CD4-positive, CD25-positive, alpha-beta regulatory T cell (primary cell): ENCODE results near the gene IQGAP1. TPM values are rescaled to one million over a fixed set of nuclear protein-coding genes. Genes with fewer than 3 reads are reported as not detected.
"Not testable (repeated sequence)": the region's sequence is repeated elsewhere in the genome, so short reads cannot be mapped to it uniquely, and the experiment has no call there.

Experiments
- ATAC-seq, 2 donors: fragments of 150-1000 bp; cut with Tn5 transposase; one replicate each; pipeline ENCODE4 v1.10.0; 2021; ENCODE audit warnings: low read depth in 2 of 2, moderate number of reproducible peaks in 2 of 2, moderate library complexity in 1 of 2
- DNase-seq, 3 donors: peaks; one replicate each; pipeline versions ENCODE4 v3.0.0 to v3.0.0-alpha.2; 2012 to 2022; ENCODE audit warnings: mixed read lengths in 1 of 3
- H3K27ac ChIP-seq: one replicate; pipeline ENCODE4 v1.7.0; 2013; ENCODE audit warnings: mild to moderate bottlenecking, low read length; ENCODE audit not compliant: insufficient read depth, poor library complexity, severe bottlenecking
- H3K27me3 ChIP-seq: one replicate; pipeline ENCODE4 v1.7.0; 2013; ENCODE audit warnings: low read length; ENCODE audit not compliant: control insufficient read depth, insufficient read depth
- H3K36me3 ChIP-seq: one replicate; pipeline ENCODE4 v1.7.0; 2013; ENCODE audit warnings: mild to moderate bottlenecking, low read length, moderate library complexity; ENCODE audit not compliant: control insufficient read depth, insufficient read depth
- H3K4me1 ChIP-seq: 2 replicates; pipeline ENCODE4 v1.7.0; 2013; ENCODE audit warnings: mild to moderate bottlenecking, low read length; ENCODE audit not compliant: insufficient read depth, control insufficient read depth, poor library complexity, severe bottlenecking
- H3K4me3 ChIP-seq: one replicate; pipeline ENCODE4 v1.7.0; 2013; ENCODE audit warnings: low read depth, mild to moderate bottlenecking, low read length, moderate library complexity
- H3K9me3 ChIP-seq, 2 experiments: 1 replicate in 1 of 2; 2 replicates in 1 of 2; pipeline ENCODE4 v1.7.0; 2013; ENCODE audit warnings: low read length in 2 of 2, mild to moderate bottlenecking in 1 of 2, moderate library complexity in 1 of 2; ENCODE audit not compliant: control insufficient read depth in 2 of 2
- H3K27ac Mint-ChIP-seq, 3 donors: one replicate each; pipeline ENCODE4 v1.8.0; 2020 to 2022; ENCODE audit warnings: mild to moderate bottlenecking in 3 of 3, mixed read lengths in 3 of 3, moderate library complexity in 2 of 3
- H3K27me3 Mint-ChIP-seq: one replicate; pipeline ENCODE4 v1.8.0; 2022; ENCODE audit warnings: mild to moderate bottlenecking, mixed read lengths
- H3K36me3 Mint-ChIP-seq: one replicate; pipeline ENCODE4 v1.8.0; 2020; ENCODE audit warnings: mixed read lengths
- H3K4me1 Mint-ChIP-seq, 4 donors: one replicate each; pipeline ENCODE4 v1.8.0; 2020 to 2022; ENCODE audit warnings: mixed read lengths in 4 of 4, mild to moderate bottlenecking in 1 of 4
- H3K4me3 Mint-ChIP-seq, 4 donors: one replicate each; pipeline ENCODE4 v1.8.0; 2020 to 2022; ENCODE audit warnings: mild to moderate bottlenecking in 4 of 4, mixed read lengths in 4 of 4, moderate library complexity in 3 of 4
- H3K9me3 Mint-ChIP-seq, 7 donors: one replicate each; pipeline ENCODE4 v1.8.0; 2020 to 2022; ENCODE audit warnings: mixed read lengths in 7 of 7, mild to moderate bottlenecking in 3 of 7, moderate library complexity in 2 of 7
- polyA plus RNA-seq, 4 donors: library from polyadenylated mRNA; unstranded; fragments of 300-500 nt; fragmentation: Illumina TruSeq; gene quantifications; one replicate each; pipeline ENCODE4 v1.2.3, GENCODE V29; 2021
- total RNA-seq: library from RNA; stranded (reverse); gene quantifications from one replicate; pipeline ENCODE4 v1.2.3, GENCODE V29; 2022

Gene IQGAP1
- total and polyA plus RNA-seq, 5 donors from 2014 or later: 98.2 to 198 (median 144) TPM

DNA sequence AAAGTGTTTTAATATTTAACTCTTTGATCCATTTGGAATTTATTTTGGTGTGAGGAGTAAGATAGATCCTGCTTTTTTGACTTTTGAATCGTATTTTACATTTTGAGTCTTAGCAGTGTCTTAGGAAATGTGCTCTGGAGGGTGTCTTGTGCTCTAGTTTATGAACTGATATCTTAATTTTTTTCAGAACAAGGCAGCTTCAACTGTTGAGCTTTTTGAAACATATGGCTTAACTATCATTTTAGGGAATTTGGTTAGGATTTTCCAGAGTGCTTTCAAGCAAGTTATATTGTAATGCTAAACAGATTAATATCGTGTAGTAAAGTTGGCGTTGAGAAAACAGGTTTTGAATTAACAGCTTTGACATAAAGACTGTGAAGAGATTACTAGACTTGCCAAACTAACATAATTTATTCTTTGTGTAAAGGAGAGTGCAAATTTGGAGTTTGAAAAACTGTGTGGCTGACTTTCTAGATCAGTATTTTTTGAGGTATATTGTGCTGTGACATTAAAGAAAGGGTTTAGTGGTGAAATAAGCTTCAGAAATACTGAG is 17.1 kb downstream of the IQGAP1 start:
- peaks cover 12% of the 10 kb centered on the region for H3K36me3 Mint-ChIP-seq
- DNase-seq: no peak
- H3K4me1 ChIP-seq: peaks cover 49% of the 10 kb centered on the region
- H3K4me3 ChIP-seq: no peak overlapping the region
- no peaks in the 10 kb centered on the region for H3K9me3 ChIP-seq
- peaks cover 46 to 90% (median 81%) of the 10 kb centered on the region in 4 donors for H3K4me1 Mint-ChIP-seq
- peak overlapping the region in 2 of 3 donors; percentile 45 to 62 for H3K27ac Mint-ChIP-seq
- H3K27ac ChIP-seq: no peak overlapping the region
- H3K27me3 Mint-ChIP-seq: no peaks in the 10 kb centered on the region
- peak overlapping the region in 2 of 4 donors; percentile 11 to 33 for H3K4me3 Mint-ChIP-seq
- no peak for ATAC-seq
- peaks cover 0 to 4% (median 0%) of the 10 kb centered on the region in 7 donors for H3K9me3 Mint-ChIP-seq
- H3K27me3 ChIP-seq: no peaks in the 10 kb centered on the region
- peaks cover 2% of the 10 kb centered on the region for H3K36me3 ChIP-seq

DNA sequence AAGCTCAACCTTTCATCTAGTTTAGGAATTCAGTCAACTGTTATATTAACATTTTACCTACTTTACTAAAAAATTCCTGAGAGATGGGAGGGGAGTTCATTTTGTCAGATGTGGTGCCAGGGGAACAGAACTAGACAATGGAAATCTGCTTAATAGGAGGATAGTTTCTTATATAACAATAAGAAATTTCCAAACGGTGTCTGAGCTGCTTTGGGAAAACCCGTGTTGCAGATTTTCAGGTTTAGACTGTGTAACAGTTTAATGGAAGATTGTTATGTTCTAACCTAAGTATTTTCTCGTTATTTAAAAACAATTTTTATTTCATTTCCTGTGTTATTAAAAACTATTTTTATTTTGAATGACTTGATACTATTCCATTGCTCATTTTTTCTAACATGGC is 19.3 kb downstream of the IQGAP1 start:
- no peaks in the 10 kb centered on the region for H3K9me3 ChIP-seq
- DNase-seq (no peak), ATAC-seq (no peak)
- H3K27ac ChIP-seq: peak overlapping the region; percentile 64
- H3K27ac Mint-ChIP-seq: peak overlapping the region in 2 of 3 donors; percentile 18 to 45
- H3K36me3 Mint-ChIP-seq: peaks cover 15% of the 10 kb centered on the region
- no peaks in the 10 kb centered on the region for H3K27me3 Mint-ChIP-seq
- peaks cover 37 to 86% (median 75%) of the 10 kb centered on the region in 4 donors for H3K4me1 Mint-ChIP-seq
- peak overlapping the region in 1 of 4 donors; percentile 68 for H3K4me3 Mint-ChIP-seq
- peaks cover 0 to 4% (median 0%) of the 10 kb centered on the region in 7 donors for H3K9me3 Mint-ChIP-seq
- peaks cover 2% of the 10 kb centered on the region for H3K36me3 ChIP-seq
- H3K4me1 ChIP-seq: peaks cover 43% of the 10 kb centered on the region
- H3K4me3 ChIP-seq: peak overlapping the region; percentile 62
- no peaks in the 10 kb centered on the region for H3K27me3 ChIP-seq

DNA sequence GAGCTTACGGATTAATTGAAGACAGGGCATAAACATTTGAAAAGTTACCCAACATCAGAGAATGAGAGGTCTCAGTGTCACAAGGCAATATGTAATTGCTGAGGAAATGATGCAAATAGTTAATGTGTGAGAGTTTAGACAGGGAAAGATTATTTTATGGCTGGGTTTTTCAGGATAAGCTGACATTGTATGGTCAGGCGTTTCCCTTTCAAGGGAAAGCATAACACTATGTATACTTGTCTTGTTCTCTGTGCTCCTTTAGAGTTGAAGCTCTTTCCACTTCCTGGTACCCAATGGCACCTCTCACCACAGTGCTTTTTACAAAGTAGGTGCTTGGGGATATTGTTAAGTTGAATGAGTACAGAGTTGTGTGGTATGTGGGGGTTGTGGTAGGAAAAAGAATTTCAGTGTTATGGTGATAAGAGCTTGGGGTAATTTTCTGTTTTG is 19.9 kb downstream of the IQGAP1 start:
- peak; percentile 64 to 68 for ATAC-seq
- peak overlapping the region; percentile 10 to 68 (median 52) for H3K4me3 Mint-ChIP-seq
- H3K27me3 ChIP-seq: no peaks in the 10 kb centered on the region
- H3K36me3 ChIP-seq: peaks cover 2% of the 10 kb centered on the region
- H3K4me1 ChIP-seq: peaks cover 43% of the 10 kb centered on the region
- H3K36me3 Mint-ChIP-seq: peaks cover 15% of the 10 kb centered on the region
- H3K27ac ChIP-seq: peak overlapping the region; percentile 64
- no peaks in the 10 kb centered on the region for H3K9me3 ChIP-seq
- H3K4me3 ChIP-seq: peak overlapping the region; percentile 62
- no peaks in the 10 kb centered on the region for H3K27me3 Mint-ChIP-seq
- DNase-seq: peak in 2 of 3 donors; percentile 43 to 48
- H3K27ac Mint-ChIP-seq: peak overlapping the region; percentile 40 to 68 (median 45)
- peaks cover 0 to 4% (median 0%) of the 10 kb centered on the region in 7 donors for H3K9me3 Mint-ChIP-seq
- H3K4me1 Mint-ChIP-seq: peaks cover 38 to 87% (median 77%) of the 10 kb centered on the region in 4 donors

DNA sequence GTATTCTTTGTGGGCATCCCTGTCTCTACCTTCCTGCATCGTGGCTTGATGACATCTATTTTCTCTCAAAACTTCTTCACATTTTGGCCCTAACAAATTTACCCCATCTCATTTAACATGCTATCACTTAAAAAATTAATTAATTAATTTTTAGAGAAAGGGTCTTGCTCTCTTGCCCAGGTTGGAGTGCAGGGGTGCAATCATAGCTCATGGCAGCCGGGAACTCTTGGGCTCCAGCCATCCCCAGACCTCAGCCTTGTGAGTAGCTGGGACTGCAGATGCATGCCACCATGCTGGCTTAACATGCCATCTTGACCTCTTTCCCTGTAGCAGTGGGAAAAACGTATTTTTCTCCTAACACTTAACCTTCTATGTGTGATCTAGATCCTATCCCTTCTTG is 20.6 kb downstream of the IQGAP1 start:
- Histone ChIP-seq H3K4me1 (peaks cover 49% of the 10 kb centered on the region), H3K4me3 (peak overlapping the region; percentile 62), H3K9me3 (no peaks in the 10 kb centered on the region), H3K27me3 (no peaks in the 10 kb centered on the region), H3K36me3 (peaks cover 2% of the 10 kb centered on the region), H3K27ac (peak overlapping the region; percentile 64)
- H3K36me3 Mint-ChIP-seq: peaks cover 15% of the 10 kb centered on the region
- ATAC-seq (no peak), DNase-seq (no peak)
- peak overlapping the region in 1 of 3 donors; percentile 45 for H3K27ac Mint-ChIP-seq
- H3K4me1 Mint-ChIP-seq: peaks cover 43 to 91% (median 80%) of the 10 kb centered on the region in 4 donors
- H3K9me3 Mint-ChIP-seq: peaks cover 0 to 4% (median 0%) of the 10 kb centered on the region in 7 donors
- H3K4me3 Mint-ChIP-seq: peak overlapping the region in 1 of 4 donors; percentile 47
- H3K27me3 Mint-ChIP-seq: no peaks in the 10 kb centered on the region

DNA sequence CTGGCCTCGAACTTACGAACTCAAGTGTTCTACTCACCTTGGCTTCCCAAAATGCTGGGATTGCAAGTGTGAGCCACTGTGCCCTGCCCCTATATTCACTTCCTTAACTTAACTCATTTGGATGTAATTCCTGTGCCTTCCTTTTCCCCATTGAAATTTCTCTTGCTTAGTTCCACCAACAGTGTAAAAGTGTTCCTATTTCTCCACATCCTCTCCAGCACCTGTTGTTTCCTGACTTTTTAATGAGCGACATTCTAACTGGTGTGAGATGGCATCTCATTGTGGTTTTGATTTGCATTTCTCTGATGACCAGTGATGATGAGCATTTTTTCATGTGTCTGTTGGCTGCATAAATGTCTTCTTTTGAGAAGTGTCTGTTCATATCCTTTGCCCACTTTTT is 21.5 kb downstream of the IQGAP1 start:
- Mint-ChIP-seq H3K4me3 (peak overlapping the region in 2 of 4 donors; percentile 6 to 24), H3K36me3 (peaks cover 18% of the 10 kb centered on the region), H3K4me1 (peaks cover 45 to 91% (median 80%) of the 10 kb centered on the region in 4 donors), H3K27ac (peak overlapping the region in 1 of 3 donors; percentile 18)
- H3K27ac ChIP-seq, H3K27me3 ChIP-seq, DNase-seq, H3K27me3 Mint-ChIP-seq, H3K9me3 Mint-ChIP-seq, H3K9me3 ChIP-seq, ATAC-seq, H3K36me3 ChIP-seq, H3K4me3 ChIP-seq: not testable (repeated sequence)
- H3K4me1 ChIP-seq: peaks cover 59% of the 10 kb centered on the region

DNA sequence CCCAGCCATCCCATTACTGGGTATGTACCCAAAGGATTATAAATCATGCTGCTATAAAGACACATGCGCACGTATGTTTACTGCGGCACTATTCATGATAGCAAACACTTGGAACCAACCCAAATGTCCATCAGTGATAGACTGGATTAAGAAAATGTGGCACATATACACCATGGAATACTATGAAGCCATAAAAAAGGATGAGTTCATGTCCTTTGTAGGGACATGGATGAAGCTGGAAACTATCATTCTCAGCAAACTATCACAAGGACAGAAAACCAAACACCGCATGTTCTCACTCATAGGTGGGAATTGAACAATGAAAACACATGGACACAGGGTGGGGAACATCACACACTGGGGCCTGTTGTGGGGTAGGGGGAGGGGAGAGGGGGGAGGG is 22.3 kb downstream of the IQGAP1 start:
- not testable (repeated sequence) for H3K9me3 ChIP-seq, H3K27me3 ChIP-seq, H3K4me3 Mint-ChIP-seq, H3K27ac ChIP-seq, DNase-seq, H3K27ac Mint-ChIP-seq, H3K4me3 ChIP-seq, H3K9me3 Mint-ChIP-seq, H3K27me3 Mint-ChIP-seq, H3K36me3 ChIP-seq, ATAC-seq
- Mint-ChIP-seq H3K36me3 (peaks cover 19% of the 10 kb centered on the region), H3K4me1 (peaks cover 48 to 89% (median 78%) of the 10 kb centered on the region in 4 donors)
- peaks cover 63% of the 10 kb centered on the region for H3K4me1 ChIP-seq

DNA sequence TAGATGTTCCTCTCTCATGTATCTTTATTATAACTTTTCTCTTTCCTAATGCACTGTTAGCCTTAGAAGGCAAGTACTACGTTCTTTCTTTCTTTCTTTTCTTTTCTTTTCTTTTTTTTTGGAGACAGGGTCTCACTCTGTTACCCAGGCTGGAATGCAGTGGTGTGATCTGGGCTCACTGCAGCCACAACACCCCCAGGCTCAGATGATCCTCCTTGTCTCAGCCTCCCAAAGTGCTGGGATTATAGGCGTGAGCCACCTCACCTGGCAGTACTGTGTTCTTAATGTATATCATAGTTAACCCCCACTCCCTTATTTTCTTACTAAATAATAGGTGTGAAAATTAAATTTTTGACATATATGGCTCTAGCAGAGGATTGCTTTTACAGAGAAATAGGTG is 23.1 kb downstream of the IQGAP1 start:
- Mint-ChIP-seq H3K4me3 (peak overlapping the region in 2 of 4 donors; percentile 4 to 39), H3K27ac (peak overlapping the region in 2 of 3 donors; percentile 47 to 60)
- H3K27ac ChIP-seq: no peak overlapping the region

More for the DNA sequence above, 23.1 kb downstream of the IQGAP1 start:
- no peaks in the 10 kb centered on the region for H3K27me3 ChIP-seq
- peaks cover 7% of the 10 kb centered on the region for H3K36me3 ChIP-seq
- peaks cover 24% of the 10 kb centered on the region for H3K36me3 Mint-ChIP-seq
- H3K4me1 ChIP-seq: peaks cover 57% of the 10 kb centered on the region
- H3K9me3 Mint-ChIP-seq: peaks cover 0 to 4% (median 0%) of the 10 kb centered on the region in 7 donors
- H3K27me3 Mint-ChIP-seq: no peaks in the 10 kb centered on the region
- peaks cover 43 to 87% (median 77%) of the 10 kb centered on the region in 4 donors for H3K4me1 Mint-ChIP-seq
- DNase-seq (no peak), ATAC-seq (no peak)
- H3K9me3 ChIP-seq: no peaks in the 10 kb centered on the region
- no peak overlapping the region for H3K4me3 ChIP-seq
